ENCODE data around the gene SELENOW. TPM values are rescaled to one million over a fixed set of nuclear protein-coding genes. Genes with fewer than 3 reads are reported as not detected.
"Not testable (repeated sequence)": the region's sequence is repeated elsewhere in the genome, so short reads cannot be mapped to it uniquely, and the experiment has no call there.

Gene SELENOW
- total RNA-seq, 1 donor from 2014 or later = 306 TPM

DNA sequence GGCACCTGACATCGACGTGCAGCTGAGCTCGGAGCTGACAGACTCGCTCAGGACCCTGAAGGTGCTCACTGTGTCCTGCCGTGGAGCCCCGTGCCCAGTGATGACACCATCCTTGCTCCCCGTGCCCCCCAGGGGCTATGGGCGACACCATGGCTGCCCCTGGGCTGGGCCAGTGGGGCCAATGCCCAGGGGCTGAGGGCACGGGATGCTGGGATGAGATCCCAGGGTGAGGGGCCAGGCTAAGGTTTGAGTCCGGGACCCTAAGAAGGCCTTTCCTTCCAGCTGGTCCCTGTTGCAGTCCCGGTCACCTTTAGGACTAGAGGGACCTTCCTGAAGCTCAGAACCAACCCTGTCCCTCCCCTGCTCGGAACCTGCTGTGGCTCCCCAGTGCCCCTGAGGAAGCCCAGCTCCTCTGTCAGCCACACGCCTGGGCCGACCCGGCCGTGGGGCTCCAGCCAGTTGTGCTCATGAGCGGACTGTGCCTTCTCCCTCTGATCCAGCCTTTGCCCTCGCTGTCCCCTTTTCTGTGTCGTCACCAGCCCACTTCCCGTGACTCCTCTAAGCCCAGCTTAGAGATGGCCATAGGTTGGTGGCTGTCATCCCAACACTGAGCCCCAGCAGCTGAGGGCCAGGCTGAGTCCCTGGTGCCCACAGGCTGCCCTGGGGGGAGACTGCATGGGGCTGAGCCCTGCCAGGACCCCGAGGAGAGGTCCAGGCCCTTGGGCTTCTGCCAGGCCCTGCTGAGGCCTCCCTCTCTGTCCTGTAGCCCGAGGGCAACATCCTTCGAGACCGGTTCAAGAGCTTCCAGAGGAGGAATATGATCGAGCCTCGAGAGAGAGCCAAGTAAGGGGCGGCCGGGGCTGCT lies 22.5 kb upstream of the SELENOW start:
- ATAC-seq (no peak), DNase-seq (ENCODE audit: low spot score) (no peak)
- intact Hi-C loops (cut with DNase I) = no loop called here

DNA sequence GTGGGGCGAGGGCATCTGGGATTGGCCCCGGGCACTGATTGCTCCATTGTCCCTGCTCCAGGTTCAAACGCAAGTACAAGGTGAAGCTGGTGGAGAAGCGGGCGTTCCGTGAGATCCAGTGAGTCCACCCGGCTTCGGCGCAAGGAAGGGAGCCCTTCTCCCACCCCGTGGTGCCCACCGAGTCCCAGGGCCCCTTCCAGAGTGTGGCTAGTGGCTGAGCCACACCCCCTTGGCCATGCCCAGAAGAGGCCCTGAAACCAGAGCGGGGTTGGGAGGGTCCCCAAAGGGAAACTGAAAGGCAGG lies 21.9 kb upstream of the SELENOW start:
- intact Hi-C loops (cut with DNase I) = no loop called here
- ATAC-seq (peak; percentile 11), DNase-seq (ENCODE audit: low spot score) (no peak)

DNA sequence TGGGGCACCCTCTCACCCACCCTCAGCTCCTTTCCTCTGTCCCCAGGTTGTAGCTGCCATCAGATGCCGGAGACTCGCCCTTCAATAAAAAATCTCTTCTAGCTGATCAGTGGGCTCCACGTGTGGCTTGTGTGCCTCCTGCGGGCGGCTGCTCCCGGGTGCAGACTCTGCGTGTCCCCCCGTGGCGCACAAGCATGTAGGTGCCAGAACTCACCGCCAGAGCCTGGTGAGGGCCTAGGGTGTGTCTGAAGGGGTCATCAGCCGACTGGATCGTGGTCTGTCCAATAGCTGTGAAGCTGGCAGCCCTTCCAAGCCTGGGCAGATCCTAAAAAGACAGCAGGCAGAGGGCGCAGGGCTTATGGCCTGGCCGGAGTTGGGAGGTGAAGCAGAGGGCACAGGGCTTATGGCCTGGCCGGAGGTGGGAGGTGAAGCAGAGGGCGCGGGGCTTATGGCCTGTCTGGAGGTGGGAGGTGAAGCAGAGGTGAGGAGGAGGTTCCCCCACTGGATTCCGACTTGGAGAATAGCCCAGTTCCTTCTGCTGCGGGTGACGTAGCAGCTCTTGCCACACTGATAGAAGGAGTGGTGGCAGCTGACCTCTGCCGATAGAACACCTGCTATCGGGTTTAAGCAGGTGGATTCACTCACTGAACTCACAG lies 21.4 kb upstream of the SELENOW start:
- no peak for DNase-seq (ENCODE audit: low spot score)
- intact Hi-C loops (cut with DNase I) = no loop called here
- ATAC-seq = peak; percentile 38

DNA sequence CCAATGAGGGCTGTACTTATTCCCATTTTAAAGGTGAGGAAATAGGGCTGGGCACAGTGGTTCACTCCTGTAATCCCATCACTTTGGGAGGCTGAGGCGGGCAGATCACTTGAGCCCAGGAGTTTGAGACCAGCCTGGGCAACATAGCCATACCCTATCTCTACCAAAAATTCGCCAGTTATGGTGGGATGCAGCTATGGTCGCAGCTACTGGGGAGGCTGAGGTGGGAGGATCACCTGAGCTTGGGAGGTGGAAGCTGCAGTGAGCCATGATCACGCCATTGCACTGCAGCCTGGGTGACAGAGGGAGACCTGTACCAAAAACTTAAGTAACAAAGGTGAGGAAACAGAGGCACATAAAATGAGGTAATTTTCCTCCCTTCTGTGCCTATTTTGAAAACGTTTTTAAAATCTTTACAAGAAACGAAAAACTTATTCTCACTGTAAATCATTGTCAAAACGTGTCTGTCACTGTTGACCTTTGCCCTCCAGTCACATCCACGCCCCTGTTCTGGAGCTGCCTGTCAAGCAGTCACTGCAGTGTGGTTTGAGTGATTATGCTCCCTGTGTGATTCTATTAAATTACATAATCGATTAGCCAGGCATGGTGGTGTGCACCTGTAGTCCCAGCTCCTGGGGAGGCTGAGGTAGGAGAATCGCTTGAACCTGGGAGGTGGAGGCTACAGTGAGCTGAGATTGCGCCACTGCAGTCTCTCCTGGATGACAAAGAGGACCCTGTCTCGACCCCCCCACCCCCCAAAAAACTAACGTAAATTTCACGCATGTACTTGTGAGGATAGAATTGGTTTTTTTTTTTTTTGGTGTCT lies 20.7 kb upstream of the SELENOW start:
- ATAC-seq (no peak), DNase-seq (ENCODE audit: low spot score) (no peak)
- intact Hi-C loops (cut with DNase I) = no loop called here

DNA sequence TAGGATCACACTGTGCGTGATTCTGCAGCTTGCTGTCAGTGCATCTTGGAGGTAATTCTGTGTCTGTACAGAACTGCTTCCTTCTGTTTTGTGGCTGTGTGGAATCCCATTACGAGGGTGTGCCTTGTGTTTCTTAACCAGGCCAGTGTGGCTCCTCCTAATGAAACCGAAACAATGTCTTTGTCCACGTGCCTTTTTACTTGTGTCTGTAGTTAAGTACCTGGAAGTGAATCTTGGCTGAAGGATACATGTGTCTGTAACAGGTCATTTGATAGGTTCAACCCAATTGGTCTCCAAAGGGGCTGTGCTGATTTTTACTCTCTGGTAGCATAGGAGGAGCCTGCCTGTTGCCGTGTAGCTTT lies 20.1 kb upstream of the SELENOW start:
- no peak for ATAC-seq
- intact Hi-C loops (cut with DNase I) = no loop called here
- no peak for DNase-seq (ENCODE audit: low spot score)

DNA sequence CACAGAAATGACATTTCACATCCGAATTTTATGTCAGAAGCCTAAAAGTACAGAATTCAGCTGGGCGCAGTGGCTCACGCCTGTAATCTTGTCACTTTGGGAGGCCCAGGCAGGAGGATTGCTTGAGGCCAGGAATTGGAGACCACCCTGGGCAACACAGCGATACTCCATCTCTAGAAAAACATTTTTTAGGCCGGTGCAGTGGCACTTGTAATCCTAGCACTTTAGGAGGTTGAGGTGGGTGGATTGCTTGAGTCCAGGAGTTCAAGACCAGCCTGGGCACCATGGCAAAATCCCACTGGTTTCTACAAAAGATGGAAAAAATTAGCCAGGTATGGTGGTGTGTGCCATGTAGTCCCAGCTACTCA lies 17.9 kb upstream of the SELENOW start:
- intact Hi-C loops (cut with DNase I) = no loop called here

DNA sequence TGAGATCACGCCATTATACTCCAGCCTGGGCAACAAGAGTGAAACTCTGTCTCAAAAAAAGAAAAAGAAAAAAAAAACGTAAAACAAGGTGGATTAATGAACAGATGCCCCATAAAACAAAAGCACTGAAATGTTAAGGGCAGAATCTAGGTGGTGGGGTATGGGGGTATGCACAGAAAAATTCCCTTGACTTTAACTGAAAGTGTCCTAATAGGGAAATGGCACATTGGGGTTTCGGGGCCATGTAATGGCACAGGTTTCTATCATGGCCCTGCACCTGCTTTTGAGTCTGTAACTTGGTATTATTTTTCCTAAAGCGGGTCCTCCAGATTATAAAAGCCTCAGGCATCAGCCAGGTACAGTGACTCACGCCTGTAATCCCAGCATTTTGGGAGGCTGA lies 16.9 kb upstream of the SELENOW start:
- intact Hi-C loops (cut with DNase I) = no loop called here
- DNase-seq (ENCODE audit: low spot score) (no peak), ATAC-seq (no peak)

More for the DNA sequence above, 17.9 kb upstream of the SELENOW start:
- ATAC-seq (no peak), DNase-seq (ENCODE audit: low spot score) (no peak)

DNA sequence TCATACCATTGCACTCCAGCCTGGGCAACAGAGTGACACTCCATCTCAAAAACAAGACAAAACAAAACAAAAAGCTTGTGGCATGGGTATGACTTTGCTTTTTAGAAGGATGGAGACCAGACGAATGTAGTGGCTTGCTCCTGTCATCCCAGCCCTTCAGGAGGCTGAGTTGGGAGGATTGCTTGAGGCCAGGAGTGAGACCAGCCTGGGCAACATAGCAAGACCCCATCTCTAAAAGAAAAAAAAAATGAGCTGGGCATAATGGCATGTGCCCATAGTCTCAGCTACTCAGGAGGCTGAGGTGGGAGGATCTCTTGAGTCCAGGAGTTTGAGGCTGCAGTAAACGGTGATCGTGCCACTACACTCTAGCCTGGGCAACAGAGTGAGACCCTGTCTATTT lies 16.4 kb upstream of the SELENOW start:
- intact Hi-C loops (cut with DNase I) = no loop called here
- no peak for DNase-seq (ENCODE audit: low spot score)

DNA sequence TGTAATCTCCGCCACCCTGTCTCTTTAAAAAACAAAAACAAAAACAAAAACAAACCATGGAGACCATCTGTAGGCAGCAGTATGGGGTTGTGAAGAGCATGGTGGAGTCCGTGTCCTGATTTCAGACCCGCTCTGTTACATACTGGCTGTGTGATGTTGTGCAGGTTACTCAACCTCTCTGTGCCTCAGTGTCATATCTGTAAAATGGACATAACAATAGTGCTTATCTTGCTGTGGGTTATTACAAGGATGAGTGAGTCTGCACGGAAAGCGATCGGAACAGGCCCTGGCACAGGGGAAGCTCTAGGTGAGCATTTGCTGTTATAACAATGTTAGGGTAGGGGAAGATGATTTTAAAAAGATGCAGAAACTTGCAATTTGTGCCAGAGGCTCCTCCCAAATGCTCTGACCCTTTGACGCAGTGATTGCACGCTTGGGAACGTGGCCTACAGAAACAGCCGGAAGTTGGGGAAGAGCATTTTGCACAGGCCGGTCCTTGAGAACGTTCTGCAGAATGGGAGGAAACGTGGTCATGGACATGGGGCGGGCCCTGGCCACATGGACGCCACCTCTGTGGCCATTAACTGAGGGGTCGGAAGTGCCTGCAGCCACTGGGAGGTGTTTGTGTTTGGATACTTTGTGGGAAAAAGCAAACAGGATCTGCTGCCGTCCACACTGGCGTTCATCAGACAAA lies 15.7 kb upstream of the SELENOW start:
- intact Hi-C loops (cut with DNase I) = no loop called here
- DNase-seq (ENCODE audit: low spot score) = no peak
- ATAC-seq = peak; percentile 72

More for the DNA sequence above, 16.4 kb upstream of the SELENOW start:
- ATAC-seq = no peak

DNA sequence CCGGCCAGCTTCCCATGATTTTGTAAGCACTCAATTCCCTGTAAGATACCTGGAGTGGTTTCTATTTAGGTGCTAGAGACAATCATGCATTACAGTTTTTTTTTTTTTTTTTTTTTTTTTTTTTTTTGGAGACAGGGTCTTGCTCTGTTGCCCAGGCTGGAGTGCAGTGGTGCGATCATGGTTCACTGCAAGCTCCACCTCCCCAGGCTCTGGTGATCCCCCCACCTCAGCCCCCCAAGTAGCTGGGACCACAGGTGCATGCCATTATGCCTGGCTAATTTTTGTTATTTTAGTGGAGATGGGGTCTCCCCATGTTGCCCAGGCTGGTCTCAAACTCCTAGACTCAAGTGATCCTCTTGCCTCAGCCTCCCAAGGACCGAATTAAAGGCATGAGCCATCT lies 13.8 kb upstream of the SELENOW start:
- intact Hi-C loops (cut with DNase I); ATAC-seq: not testable (repeated sequence)

DNA sequence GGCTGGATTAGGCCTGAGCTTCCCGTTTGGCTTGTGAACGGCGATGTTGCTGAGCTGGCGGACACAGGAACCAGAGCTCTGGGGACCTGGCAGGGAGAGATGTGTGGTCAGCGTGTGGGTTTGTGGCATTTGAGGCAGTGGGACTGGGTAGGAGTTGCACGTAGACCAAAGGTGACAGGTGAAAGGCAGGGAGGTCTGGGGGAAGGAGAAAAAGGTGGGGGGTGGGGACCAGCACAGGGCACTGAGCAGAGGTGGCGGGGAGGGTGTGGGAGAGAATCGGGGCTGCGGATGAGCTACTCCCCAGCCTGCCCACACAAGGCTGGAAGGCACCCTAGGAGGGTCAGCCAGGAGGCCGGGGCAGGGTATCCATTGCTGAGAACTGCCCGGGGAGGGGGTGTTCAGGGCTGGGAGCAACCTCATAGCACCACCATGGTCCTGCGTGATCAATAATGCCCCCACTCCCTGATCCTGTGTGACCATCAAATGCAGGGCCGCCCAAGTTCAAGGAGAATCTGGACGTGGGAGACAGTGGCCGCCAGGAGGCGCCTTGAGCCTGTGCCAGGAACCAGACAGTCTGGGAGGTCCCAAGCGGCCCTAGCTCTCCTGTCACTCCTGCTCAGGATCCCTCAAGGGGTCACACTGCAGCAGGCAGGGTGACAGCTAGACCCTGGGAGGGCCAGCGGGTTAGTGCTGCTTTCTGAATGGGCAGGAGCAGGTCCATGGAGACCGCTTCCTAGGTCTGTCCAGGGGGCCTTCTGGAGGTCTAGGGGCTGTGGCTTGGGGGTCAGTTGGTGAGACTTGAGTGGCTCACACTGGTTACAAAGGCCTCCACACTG lies 12.8 kb upstream of the SELENOW start:
- peak; percentile 83 for DNase-seq (ENCODE audit: low spot score)
- intact Hi-C loops (cut with DNase I) = no loop called here
- peak; percentile 71 for ATAC-seq

More for the DNA sequence above, 13.8 kb upstream of the SELENOW start:
- not testable (repeated sequence) for DNase-seq (ENCODE audit: low spot score)

DNA sequence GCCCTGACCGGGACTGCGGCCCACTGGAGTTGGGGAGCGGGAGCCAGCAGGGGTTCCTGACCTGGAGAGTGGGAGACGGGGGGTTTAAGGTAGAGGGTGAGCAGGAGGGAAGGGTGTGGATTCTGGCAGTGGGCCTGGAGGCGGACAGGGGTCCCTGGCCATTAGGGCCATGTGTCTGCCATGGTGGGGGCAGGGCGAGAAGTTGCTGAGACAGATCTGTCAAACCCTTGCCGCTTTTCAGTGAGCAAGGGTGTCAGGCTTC lies 12.2 kb upstream of the SELENOW start:
- intact Hi-C loops (cut with DNase I) = no loop called here
- DNase-seq (ENCODE audit: low spot score) = no peak
- ATAC-seq = no peak

DNA sequence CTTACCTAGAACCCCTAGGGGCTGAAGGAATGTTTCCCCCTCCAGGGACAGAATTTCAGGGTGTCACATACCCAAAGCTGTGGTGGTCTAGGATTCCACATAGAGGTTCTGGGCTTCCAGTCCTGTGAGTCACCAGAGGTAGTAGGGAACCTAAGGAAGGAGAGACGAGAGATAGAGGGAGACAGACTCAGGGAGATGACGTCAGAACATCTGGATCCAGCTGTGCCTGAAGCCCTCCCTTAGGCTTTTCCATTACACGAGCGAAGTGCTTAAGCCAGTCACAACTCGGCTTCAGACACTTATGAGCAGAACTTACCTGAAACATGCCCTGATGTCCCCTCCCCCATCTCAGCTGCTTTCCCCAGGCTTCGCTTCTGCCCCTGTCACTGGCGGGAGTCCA lies 11.8 kb upstream of the SELENOW start:
- ATAC-seq = no peak
- intact Hi-C loops (cut with DNase I) = no loop called here

DNA sequence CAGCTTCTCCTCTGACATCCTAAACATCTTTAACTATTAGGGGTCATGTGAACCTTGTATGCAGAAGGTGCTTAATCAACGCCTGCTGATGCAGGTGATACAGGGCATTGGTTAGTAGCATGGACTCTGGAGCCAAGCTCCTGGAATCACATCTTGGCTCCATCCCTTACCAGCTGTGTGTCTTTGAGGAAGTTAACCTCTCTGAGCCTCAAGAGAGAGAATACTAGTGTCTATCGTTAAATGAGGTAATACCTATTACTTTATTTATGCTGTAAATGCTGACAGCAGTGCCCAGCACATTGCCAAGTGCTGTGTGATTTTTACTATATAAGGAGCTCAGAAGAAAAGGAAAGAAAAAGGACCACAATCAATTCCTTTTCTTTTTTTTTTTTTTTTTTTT lies 11.2 kb upstream of the SELENOW start:
- ATAC-seq = no peak
- intact Hi-C loops (cut with DNase I) = no loop called here
- no peak for DNase-seq (ENCODE audit: low spot score)

More for the DNA sequence above, 11.8 kb upstream of the SELENOW start:
- no peak for DNase-seq (ENCODE audit: low spot score)

DNA sequence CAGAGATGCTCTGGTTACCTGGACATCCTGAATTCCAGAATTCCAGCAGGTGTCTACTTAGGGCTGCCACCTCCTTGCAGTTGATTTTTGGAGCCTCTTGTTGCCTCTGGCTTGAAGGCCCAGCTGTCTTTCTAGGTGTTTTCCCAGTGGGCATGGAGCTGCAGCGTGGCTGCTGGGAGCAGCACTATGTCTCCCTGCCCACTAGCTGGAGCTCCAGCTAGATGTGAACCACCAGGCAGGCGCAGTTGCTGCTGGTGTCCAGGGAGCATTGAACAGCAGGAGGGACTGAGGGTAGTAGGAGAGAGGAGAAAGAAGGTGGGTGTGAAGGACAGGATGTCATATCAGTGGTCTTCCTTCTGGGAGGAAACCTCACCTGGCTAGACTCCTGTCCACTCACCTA lies 9.9 kb upstream of the SELENOW start:
- intact Hi-C loops (cut with DNase I) = no loop called here
- ATAC-seq (no peak), DNase-seq (ENCODE audit: low spot score) (no peak)

DNA sequence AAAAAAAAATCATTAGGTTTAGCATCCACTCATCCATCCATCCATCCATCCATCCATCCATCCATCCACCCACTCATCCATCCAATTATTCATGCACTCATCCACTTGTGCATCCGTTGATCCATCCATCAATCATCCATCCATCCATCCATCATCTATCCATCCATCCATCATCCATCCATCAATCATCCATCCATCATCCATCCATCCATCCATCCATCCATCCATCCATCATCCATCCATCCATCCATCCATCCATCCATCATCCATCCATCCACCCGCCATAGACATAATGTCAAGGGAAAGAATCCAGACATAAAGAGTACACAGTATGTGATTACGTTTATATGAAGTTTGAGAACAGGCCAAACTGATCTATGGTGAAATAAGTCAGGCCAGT lies 9.0 kb upstream of the SELENOW start:
- no peak for DNase-seq (ENCODE audit: low spot score)
- intact Hi-C loops (cut with DNase I) = no loop called here
- no peak for ATAC-seq

DNA sequence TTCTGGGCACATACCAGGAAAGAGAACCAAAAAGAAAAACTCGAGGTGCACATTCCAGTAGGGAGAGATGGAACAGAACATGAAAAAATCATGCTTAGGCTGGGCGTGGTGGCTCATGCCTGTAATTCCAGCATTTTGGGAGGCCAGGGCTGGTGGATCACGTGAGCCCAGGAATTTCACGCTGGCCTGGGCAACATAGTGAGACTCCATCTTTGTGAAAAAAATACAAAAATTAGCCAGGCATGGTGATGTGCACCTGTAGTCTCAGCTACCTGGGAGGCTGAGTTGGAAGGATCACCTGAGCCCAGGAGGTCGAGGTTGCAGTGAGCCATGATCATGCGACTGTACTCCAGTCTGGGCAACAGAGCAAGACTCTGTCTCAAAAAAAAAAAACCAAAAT lies 7.2 kb upstream of the SELENOW start:
- intact Hi-C loops (cut with DNase I); ATAC-seq; DNase-seq (ENCODE audit: low spot score): not testable (repeated sequence)

DNA sequence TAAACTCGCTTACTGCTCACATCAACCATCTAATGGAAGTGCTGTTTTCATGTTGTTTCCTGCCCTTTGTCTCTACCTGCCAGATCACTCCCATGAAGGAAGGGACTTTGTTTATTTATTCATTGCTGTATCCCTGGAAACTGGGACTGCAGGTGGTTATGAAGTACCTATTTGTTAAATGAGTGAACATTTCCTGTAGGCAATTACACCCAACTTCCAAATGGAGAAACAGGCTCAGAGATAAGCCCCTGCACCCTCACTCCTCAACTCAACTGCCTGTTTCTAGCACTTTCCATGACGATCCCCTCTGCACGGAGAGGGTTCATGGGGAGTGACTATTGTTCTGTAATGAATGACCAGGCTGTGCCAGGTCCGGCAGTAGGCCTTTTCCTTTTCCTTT lies 1.9 kb upstream of the SELENOW start:
- intact Hi-C loops (cut with DNase I) = no loop called here
- DNase-seq (ENCODE audit: low spot score) (no peak), ATAC-seq (no peak)

Data from sciatic nerve (tissue), 2 donors.